ENCODE results near the gene SLC2A11.

- no peak for TF ChIP-seq CTCF (IDR thresholded peaks at IDR 0.05; ENCODE audit: insufficient read depth, low read length)
- TF ChIP-seq POLR2AphosphoS5 (IDR thresholded peaks at IDR 0.05; ENCODE audit: low read depth): no peak
- TF ChIP-seq GABPA (IDR thresholded peaks at IDR 0.05; ENCODE audit: low read depth): no peak
- no peak for TF ChIP-seq REST (IDR thresholded peaks at IDR 0.05; ENCODE audit: insufficient replicate concordance, low read depth)
- no peak for TF ChIP-seq SPI1 (IDR thresholded peaks at IDR 0.05; ENCODE audit: borderline replicate concordance, low read depth)
Measured at GRCh38 chr22:23892706-23893105, 35.0 kb downstream of the SLC2A11 start.
